ENCODE data around the gene DIS3L2.
"Not testable (repeated sequence)": the region's sequence is repeated elsewhere in the genome, so short reads cannot be mapped to it uniquely, and the experiment has no call there.

DIS3L2 gene

DNA sequence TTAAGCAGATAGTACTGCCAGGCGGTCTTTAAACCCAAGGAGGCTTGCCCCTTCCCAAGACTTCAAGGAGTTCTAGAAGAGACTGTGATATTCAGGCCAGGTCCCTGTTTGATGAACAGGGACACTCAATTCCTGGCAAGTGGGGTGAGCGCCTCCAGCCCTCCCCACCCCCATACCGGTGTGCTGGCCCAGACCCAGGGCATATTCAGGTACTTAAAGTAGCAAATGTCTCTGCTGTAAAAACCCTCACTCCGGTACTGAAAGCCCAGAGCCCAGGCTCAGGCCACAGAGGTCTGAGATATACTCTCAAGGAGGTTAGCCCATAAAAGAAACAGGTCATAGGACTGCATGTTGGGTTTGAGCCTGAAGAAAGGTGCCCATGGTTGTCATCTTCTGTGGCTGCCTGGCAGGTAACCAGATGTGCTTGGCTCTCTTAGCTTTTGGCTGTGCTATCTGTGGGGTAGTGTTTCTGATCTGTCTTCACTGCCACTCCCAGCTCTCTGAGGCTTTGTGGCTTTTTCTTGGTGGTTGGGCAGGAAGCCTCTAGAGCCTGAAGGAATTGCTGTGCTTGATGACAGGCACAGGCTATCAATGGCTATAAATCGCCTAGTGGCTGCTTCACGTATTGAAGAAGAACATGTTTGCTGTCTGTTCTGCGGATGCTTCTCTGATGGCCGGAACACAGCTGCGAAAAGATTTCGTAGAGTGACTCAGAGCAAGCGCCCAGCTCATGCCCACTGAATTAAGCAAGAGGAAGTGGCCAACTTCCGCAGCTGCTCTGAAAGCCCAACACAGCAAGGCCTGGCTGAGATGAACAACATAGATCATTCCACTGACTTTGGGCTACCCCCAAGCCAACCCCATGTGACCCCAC is 353.8 kb downstream of the DIS3L2 start:
- in situ Hi-C loops (cut with HindIII; ENCODE audit: low sequenced_read_pairs), result no loop called here

DNA sequence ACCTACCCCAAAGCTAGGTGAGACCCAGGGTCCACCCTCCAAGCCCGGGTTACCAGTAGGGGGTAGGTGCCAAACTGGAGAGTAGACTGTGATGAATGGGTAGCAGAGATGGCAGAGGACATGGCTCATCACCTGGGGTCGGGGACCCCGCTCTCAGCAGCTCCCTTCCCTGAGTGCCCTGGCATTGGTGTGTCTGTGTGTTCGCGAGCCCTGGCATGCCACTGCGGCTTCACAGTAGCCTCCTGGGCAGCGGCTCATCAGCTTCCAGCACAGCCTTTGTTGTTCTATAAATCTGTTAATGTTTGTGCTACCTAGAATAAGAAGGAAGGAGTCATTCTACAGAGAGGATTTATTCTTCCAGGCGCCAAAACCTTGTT is 354.4 kb downstream of the DIS3L2 start:
- in situ Hi-C loops (cut with HindIII; ENCODE audit: low sequenced_read_pairs), result no loop called here

DNA sequence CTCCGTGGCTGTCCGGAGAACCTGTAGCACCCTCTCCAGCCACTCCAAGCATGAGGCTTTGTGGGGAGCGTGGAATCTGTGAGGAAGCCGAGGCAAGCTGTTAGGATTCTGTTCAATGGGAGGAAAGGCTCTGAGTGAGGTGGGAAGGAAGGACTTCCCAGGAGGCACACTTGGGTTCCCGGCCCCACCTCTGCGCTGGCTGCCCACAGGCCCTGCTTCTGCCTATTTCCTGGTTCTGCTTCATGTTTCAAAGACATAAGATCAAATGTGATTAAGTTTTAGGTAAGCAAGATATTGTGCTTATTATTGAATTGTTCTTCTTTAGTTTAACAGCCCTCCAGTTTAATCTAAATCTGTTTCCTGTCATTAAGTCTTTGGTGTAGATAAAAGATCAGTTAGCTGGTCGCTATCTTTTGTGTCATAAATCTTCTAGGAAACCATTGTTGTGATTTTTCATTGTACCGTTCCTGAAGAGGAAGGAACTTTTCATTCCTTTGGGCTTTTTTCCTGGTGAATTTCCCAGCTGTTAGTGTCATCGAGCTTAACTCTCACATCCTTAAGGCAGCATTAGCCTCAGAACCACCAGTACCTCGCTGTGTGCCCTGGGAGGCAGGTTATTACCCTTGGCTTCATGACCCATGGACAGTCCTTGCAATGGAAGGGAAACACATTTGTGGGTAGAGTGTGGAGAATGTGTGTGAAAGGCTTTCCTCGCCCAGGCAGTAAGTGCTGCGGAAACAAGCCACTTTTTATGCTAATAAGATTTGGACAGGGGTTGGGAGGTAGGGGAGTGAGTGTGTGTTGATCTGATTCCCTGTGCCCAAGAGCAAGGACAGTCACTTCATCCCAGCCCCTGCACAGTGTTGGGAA is 355.2 kb downstream of the DIS3L2 start:
- in situ Hi-C loops (cut with HindIII; ENCODE audit: low sequenced_read_pairs), result no loop called here

DNA sequence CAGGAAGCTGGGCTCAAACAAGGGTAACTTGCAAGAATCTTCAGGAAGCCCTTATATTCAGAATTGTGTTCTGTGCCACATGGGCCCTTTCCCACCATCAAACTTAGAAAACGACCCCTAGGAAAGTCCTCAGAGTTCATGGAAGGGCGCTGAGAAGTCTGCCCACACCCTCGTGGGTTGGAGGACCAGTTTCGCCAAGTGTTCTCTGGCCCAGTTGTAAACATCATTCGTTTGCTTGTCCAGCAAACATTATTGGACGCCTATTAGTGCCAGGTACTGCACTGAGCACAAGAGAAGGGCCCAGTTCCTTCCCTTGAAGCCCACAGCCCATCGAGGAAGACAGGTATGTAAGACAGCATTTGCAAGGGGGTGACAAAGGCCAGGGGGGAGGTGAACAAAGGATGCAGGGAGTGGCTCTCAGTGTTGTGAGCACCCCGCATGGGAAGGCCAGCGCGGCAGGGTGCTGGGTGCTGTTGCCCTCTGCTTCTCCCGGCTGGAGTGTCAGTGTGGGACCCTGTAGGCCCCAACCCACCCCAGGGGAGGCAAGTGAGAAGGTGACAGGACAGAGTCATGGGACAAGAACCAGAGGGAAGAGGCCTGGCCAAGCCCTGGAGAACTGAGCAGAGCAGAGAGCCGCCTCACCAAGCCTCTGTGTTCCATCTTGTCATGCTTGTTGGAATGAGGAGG is 356.8 kb downstream of the DIS3L2 start:
- in situ Hi-C loops (cut with HindIII; ENCODE audit: low sequenced_read_pairs), result no loop called here

DNA sequence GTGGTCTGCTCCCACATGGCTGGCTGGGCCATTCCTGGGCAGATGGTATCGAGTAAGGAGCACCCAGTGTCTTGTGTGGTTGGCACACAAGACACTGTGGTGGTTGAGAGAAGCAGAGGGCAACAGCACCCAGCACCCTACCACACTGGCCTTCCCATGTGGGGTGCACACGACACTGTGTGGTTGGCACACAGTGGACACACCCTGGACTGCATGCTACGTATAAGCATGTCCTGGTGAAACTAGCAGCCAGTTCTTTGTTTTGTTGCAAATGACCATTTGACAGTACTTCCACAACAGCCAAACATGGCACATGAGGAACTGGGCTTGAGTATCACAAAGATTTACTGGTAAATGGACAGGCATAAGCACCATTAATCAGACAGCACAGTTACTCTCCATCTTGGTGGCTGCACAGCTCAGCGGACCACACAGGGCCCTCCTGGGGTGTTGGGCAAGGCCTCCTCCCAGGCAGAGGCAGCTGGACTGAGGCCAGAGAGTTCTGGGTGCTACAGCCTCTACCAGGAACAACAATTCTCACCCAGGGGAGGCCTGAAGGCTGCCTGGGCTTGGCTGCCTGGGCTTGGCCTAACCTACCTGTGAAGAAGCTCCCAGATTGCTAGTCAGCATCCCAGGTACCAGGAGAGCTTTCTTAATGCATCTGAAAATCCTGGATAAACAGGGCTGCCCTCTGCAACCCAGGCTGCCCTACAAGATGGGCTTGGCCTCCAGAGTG is 357.7 kb downstream of the DIS3L2 start:
- in situ Hi-C loops (cut with HindIII; ENCODE audit: low sequenced_read_pairs), result no loop called here

DNA sequence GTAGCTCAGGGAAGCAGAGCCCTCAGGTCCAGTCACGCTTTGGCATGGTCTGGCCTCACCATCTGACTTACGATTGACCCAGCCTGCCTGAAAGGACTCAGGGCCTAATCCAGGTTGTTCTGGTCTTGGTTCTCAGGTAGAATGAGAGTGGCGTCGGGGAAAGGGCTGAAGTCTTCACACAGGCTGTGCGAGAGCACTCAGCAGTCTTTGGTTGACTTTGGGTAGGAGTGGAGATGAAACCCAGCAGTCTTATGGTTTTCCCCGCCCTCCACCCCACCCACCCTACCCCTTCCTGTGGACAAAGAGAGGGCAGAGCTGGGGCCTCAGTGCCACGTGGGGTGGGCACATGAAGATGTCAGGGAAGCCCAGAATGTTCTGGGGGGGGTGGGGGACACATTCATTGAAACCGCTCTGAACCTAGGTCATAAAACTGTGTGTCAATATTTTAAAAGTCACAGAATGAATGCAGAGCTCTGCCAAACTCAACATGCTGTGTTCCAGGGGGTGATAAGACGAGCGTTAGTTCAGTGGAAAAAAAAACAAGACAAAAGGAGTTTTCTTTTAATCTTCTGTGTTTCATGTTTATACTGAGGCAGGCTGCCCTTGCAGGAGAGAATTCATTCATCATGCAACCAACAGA is 358.4 kb downstream of the DIS3L2 start:
- in situ Hi-C loops (cut with HindIII; ENCODE audit: low sequenced_read_pairs), result no loop called here

DNA sequence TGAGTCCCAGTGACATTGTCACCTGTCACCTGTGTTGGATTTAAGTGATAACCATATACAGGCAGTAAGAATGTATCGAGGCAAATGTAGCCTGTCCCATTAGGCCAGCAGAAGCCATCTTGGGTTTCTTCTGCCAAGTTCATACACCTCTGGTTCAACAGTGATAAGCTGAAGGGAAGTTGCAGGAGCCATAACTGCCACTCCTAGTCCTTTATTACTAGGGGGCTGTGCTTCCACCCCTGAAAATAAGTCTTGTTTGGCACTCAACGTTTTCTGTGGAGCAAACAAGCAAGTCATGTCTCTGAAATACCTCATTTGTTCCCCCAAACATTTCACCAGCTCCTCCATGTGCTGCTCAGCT is 358.9 kb downstream of the DIS3L2 start:
- in situ Hi-C loops (cut with HindIII; ENCODE audit: low sequenced_read_pairs), result no loop called here

DNA sequence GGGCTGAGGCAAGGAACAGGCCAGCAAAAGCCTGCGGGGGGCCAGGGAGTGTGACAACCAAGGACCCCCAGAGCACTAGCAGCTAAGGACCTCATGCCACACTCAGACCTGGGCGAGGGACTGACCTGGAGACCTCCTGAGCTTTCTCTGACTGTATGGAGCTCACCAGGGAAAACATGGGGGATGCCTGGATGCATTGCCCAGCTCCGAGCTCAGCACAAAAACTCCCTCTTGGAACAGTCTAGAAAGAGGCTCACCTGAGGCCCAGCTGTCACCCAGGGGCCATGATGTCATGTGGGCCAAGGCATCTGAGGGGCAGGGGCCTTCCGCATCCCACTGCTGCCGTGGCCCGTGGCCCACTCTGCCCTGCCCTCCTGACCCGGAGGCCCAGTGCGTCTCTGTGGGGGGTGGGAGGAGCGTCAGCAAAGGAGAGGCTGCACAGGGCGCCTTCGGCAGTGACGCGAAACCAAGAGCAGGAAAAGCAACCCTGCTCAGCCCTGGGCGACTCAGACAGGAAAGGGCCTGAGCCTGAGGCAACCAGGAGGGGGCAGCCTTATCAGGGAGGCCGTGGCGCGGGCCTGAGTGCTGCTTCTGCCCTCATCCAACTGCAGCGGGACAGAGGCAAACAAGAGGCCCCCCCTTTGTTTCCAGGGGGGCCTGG is 359.8 kb downstream of the DIS3L2 start:
- in situ Hi-C loops (cut with HindIII; ENCODE audit: low sequenced_read_pairs), result no loop called here

DNA sequence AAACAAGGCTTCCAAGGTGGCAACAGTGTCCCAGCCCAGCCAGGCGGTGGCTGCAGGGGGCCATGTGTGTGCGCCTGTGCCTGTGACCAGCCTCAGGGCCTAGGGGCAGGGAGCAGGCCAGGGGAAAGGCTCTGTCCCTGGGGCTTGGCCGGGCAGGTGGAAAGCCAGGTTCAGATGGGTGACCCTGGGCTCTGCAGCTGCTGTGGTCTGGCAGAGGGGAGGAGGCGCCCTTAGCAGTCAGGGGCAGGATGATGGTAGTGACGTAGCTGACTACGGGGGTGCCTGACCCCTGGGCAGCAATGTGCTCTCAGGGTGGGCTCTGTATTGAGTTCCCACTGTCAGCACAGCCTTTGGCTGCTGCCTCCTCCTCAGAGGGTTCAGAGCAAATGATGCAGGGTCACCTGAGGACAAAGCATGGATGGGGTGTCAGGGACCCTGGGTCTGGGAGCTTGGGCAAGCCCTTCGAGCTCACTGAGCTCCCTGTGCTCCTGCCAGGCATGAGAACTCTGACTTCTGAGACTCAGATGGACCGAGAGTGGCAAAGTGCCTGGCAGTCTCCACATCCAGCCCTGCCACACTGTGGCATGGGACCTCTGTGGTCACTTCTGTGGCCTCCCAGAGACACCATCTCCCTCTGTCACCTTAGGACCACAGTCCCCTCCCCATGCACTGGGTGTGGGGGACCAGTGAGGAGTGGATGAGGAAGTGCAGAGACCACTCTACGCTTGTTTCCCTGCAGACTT is 360.5 kb downstream of the DIS3L2 start:
- in situ Hi-C loops (cut with HindIII; ENCODE audit: low sequenced_read_pairs), result no loop called here

DNA sequence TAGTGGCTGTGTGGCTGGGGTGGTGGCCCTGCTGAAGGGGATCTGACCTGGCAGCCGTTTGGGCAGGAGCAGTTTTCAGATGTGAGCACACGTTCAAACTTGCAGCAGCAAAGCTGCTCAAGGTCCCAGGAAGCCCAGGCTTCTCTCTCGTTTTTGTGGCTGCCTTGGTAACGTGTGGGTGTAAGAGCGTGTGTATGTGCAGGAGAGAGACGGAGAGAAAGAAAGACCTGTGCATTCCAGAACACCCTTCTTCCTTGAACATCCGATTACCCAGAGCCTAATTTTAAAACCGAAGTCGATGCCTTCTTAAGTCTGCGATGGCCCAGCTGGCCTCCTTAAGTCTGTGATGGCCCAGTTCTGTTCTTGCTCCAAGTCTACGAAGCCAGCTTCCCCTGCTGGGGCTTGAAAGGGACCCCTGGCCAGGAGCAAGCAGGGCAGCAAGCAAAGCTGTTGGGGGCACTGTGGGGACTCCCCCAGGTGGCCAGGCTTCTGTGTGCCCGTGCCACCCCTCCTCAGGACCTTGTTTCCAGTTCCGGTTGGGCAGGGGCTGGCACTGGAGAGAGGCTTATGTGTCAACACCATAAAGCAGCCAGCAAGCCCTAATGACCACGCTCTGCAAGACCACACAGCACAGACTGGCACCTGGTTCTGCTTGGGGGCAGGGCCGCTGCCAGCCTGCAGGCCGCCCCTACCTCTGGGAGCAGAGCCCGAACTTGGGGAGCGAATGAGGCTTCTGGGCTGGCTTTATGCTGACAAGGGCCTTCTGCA is 361.2 kb downstream of the DIS3L2 start:
- in situ Hi-C loops (cut with HindIII; ENCODE audit: low sequenced_read_pairs), result no loop called here

DNA sequence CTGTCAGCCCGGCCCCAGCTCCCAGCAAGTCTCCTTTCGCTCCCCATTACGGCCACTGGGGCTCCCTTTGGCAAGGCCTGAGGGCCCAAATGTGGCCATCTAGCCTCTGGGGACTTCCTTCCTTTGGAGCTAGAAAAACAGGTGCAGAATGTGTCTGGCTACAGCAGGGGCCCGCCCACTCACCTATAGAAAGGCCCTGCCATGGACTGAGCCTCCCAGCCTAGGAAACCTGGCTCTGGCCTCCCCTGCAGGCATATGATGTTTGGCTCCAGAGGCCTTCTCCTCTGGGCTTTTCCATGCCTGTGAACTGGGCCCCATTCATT is 361.8 kb downstream of the DIS3L2 start:
- in situ Hi-C loops (cut with HindIII; ENCODE audit: low sequenced_read_pairs), result no loop called here

DNA sequence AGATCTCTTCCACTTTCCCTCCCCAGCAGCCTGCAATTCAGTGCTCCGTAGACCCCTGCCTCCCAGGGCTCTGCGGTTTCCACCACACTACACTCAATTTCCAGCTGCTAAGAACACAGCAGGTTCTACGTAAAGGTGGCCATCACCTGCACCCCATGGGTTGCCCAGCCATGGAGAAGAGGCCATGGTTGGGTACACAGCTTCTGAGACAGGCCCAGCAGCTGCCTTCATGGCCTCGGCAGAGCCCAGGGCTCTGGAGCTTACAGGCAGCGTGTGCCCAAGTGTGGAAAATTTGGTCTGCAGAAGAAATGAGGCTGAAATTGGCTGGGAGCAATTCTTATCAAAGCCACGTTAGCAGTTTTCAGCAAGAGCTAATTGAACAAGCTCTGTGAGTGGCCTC is 362.5 kb downstream of the DIS3L2 start:
- in situ Hi-C loops (cut with HindIII; ENCODE audit: low sequenced_read_pairs), result not testable (repeated sequence)

DNA sequence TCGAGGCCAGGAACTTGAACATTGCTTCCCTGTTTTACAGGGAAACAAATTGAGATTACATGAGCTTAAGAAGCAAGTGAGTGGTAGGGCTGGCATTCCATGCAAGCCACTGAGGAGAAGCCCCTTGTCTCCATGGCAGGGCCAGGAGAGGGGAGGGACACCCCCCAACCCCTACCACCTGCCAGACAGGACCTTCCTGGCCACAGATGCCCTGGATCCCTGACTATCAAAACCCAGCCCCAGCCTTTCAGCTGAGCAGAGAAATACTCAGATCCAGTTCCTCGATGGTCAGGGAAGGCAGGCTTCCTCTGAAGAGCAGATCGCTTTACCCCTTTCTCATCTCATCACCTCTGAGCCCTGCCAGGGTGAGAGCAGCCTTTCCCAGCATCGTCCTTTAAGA is 363.3 kb downstream of the DIS3L2 start:
- in situ Hi-C loops (cut with HindIII; ENCODE audit: low sequenced_read_pairs), result no loop called here

DNA sequence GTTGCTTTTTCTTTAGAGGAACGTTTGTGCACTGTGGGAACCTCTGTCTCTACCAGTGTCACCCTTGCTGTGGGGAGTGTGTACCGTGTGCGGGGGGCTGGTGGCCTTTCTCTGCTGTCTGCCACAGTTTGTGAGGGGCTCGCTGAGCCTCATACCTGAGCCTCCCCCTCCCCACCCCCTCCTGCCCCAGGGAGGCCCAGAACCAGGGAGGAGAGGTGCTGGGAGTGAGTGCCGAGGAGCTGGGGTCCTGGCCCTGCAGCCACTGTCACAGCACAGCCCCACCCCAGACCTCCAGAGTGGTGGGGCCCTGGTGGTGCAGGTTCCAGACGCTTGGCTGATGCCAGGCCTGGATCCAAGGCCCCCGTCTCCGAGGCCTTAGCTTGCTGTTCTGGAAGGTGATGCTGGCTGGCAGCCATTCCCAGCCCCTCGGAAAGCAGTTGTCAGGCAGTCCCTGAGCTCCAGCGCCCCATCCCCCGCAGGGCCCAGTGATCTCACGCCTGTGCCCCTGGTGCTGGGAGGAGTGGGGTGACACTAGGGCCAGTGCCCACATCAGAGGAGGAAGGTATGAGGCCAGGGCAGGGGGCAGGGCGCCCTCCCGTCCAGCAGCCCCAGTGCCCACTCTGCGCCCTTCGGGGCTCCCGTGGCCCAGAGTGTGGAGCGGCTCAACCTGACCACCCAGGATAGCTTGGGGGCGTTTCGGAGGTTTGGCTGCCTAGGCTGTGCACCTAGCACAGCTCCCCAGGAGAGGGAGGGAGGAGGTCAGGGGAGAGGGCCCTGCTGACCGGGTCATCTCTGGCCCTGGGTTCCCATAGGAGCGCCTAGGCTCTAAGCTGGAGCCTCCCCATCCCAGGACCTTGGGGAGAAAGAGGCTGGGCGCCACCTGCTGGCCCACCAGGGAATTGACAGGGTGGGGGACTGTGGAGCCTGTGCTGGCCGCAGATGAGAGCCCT is 364.1 kb downstream of the DIS3L2 start:
- in situ Hi-C loops (cut with HindIII; ENCODE audit: low sequenced_read_pairs), result no loop called here

DNA sequence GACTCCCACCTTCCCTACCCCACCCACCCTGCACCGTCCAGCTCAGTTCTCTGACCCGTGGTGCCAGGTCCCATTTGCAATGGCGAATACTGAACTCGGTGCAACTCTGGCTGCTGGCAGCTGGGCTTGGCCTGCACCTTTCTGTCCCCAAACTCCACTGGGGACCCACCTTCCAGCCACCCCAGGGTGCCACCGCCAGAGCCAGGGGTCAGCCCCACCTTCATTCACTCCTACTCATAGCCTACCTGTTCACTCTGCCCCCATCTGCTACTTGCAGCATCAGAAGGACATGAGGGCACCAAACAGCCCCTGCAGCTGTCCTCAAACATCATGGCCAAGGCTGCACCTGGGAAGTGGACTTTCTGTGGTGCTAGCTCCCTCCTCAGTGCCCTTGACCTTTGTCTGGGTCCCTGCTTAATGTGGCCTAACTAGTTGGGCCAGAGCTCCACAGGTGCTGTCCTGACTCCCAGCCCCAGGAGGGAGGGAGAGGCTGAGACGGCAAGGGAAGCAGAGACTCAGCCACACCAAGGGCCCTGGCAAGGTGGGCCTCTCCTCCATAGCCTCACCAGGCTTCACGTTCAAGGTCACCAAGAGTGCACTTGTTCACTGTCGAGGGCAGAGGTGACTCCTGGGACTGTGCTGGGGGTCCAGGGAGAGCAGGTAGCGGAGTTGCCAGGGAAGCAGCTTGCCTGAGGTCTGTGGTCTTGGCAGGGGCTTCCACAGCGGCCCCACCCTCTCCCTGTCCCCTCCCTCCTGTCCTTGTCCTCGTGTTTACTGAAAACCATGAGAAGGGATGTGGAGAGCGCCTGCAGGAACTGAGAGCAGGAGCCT is 365.0 kb downstream of the DIS3L2 start:
- in situ Hi-C loops (cut with HindIII; ENCODE audit: low sequenced_read_pairs), result not testable (repeated sequence)

All from endothelial cell of hepatic sinusoid (primary cell).